ENCODE data around the gene EFCAB12. TPM values are rescaled to one million over a fixed set of nuclear protein-coding genes. Genes with fewer than 3 reads are reported as not detected.

Gene EFCAB12
- total RNA-seq, 1 experiment from 2014 or later, result 0.54 TPM

- intact Hi-C loops (cut with micrococcal nuclease; ENCODE audit: unreplicated experiment) (no loop called here), in situ Hi-C loops (cut with HindIII; ENCODE audit: low pct_unique_long_range_greater_than_20kb, low sequenced_read_pairs) (no loop called here)
- TF ChIP-seq CTCF (IDR thresholded peaks at IDR 0.05), result no peak; the same call in 1 of the 2 replicates
- no peak for TF ChIP-seq SIN3A (IDR thresholded peaks at IDR 0.05; ENCODE audit: borderline replicate concordance, insufficient read depth, low read depth, low read length)
- TF ChIP-seq POLR2AphosphoS5 (IDR thresholded peaks at IDR 0.05; ENCODE audit: low read depth, low read length), result no peak
- no peak for TF ChIP-seq TCF7L2 (IDR thresholded peaks at IDR 0.05; ENCODE audit: low read depth, low read length)
- no peak for TF ChIP-seq REST (IDR thresholded peaks at IDR 0.05; ENCODE audit: insufficient read depth in 1 of 2, low read depth in 2 of 2, low read length in 1 of 2)
- ChIA-PET POLR2A (no interaction called here), CTCF (interaction anchor here (0.9 kb wide), 1 partner anchor 39 kb away, joined by 4 read pairs; no protein-coding TSS in a partner anchor)
- DNase-seq (ENCODE audit: low read depth, low spot score) (no peak), ATAC-seq (peak; percentile 51; the same call in 1 of the 2 replicates)
- Histone ChIP-seq H3K9me3 (ENCODE audit: control insufficient read depth, insufficient read depth, low read depth, low read length) (no peaks in the 10 kb centered on the region), H3K27me3 (ENCODE audit: control insufficient read depth, insufficient read depth, low read length) (no peaks in the 10 kb centered on the region), H3K36me3 (ENCODE audit: control insufficient read depth, insufficient read depth, low read length) (no peaks in the 10 kb centered on the region), H3K27ac (ENCODE audit: low read length) (no peak overlapping the region), H3K4me3 (ENCODE audit: low read depth in 2 of 2, low read length in 2 of 2) (no peak overlapping the region), H3K4me1 (ENCODE audit: control insufficient read depth, insufficient read depth, low read length) (no peaks in the 10 kb centered on the region)
- no TSS peak for BruUV-seq (replicated peaks)
Observed at GRCh38 chr3:129421988-129422745, 6.3 kb downstream of the EFCAB12 start.

GRCh38 chr3:129421236-129421883, 7.1 kb downstream of the EFCAB12 start:
- DNase-seq (ENCODE audit: low read depth, low spot score) (no peak), ATAC-seq (no peak)
- no peak for TF ChIP-seq CTCF (IDR thresholded peaks at IDR 0.05)
- TF ChIP-seq POLR2AphosphoS5 (IDR thresholded peaks at IDR 0.05; ENCODE audit: low read depth, low read length), result no peak
- no peak for TF ChIP-seq TCF7L2 (IDR thresholded peaks at IDR 0.05; ENCODE audit: low read depth, low read length)
- no peak for TF ChIP-seq REST (IDR thresholded peaks at IDR 0.05; ENCODE audit: insufficient read depth in 1 of 2, low read depth in 2 of 2, low read length in 1 of 2)
- TF ChIP-seq SIN3A (IDR thresholded peaks at IDR 0.05; ENCODE audit: borderline replicate concordance, insufficient read depth, low read depth, low read length), result no peak
- no peaks in the 10 kb centered on the region for H3K27me3 ChIP-seq (ENCODE audit: control insufficient read depth, insufficient read depth, low read length)
- intact Hi-C loops (cut with micrococcal nuclease; ENCODE audit: unreplicated experiment), result no loop called here
- CTCF ChIA-PET, result no interaction called here
- no peak overlapping the region for H3K4me3 ChIP-seq (ENCODE audit: low read depth in 2 of 2, low read length in 2 of 2)
- no peaks in the 10 kb centered on the region for H3K9me3 ChIP-seq (ENCODE audit: control insufficient read depth, insufficient read depth, low read depth, low read length)
- POLR2A ChIA-PET, result interaction anchor here (0.9 kb wide), 1 partner anchor 22 kb away, joined by 9 read pairs; no protein-coding TSS in a partner anchor
- no TSS peak for BruUV-seq (replicated peaks)
- H3K36me3 ChIP-seq (ENCODE audit: control insufficient read depth, insufficient read depth, low read length), result no peaks in the 10 kb centered on the region
- in situ Hi-C loops (cut with HindIII; ENCODE audit: low pct_unique_long_range_greater_than_20kb, low sequenced_read_pairs), result no loop called here
- no peaks in the 10 kb centered on the region for H3K4me1 ChIP-seq (ENCODE audit: control insufficient read depth, insufficient read depth, low read length)
- H3K27ac ChIP-seq (ENCODE audit: low read length), result no peak overlapping the region

Measured in Panc1 (cell line).